HepG2 (cell line): ENCODE data around the gene PITX3. TPM values are rescaled to one million over a fixed set of nuclear protein-coding genes. Genes with fewer than 3 reads are reported as not detected.

Experiments
- ATRX ChIP-seq: sonication (generic); formaldehyde crosslinking; IDR thresholded peaks from 2 replicates; pipeline ENCODE4 v1.4.0; 2020; ENCODE audit warnings: missing genetic modification reagents, borderline replicate concordance
- FOXO4 ChIP-seq: sonication (generic); formaldehyde crosslinking; conservative IDR thresholded peaks from 2 replicates; pipeline ENCODE4 v1.8.1; 2023; ENCODE audit warnings: missing genetic modification reagents
- GTF3A ChIP-seq: sonication (generic); formaldehyde crosslinking; conservative IDR thresholded peaks from 2 replicates; pipeline ENCODE4 v1.4.0; 2020; ENCODE audit warnings: mild to moderate bottlenecking, missing genetic modification reagents
- HMGXB4 ChIP-seq, 2 experiments: sonication (generic) in 1 of 2; formaldehyde crosslinking in 1 of 2; IDR thresholded peaks; 2 replicates each; pipeline versions ENCODE4 v1.4.0 to v1.6.1; 2018 to 2020; ENCODE audit warnings: missing genetic modification reagents in 2 of 2, borderline replicate concordance in 1 of 2, low read depth in 1 of 2, mild to moderate bottlenecking in 1 of 2, missing biosample characterization in 1 of 2
- KLF16 ChIP-seq, 2 experiments: sonication (generic) in 1 of 2; formaldehyde crosslinking in 1 of 2; IDR thresholded peaks; 2 replicates each; pipeline versions ENCODE4 v1.6.1 to v1.8.0; 2016 to 2023; ENCODE audit warnings: missing genetic modification reagents in 2 of 2, missing compliant biosample characterization in 1 of 2
- NFATC3 ChIP-seq: sonication (generic); formaldehyde crosslinking; IDR thresholded peaks from 2 replicates; pipeline ENCODE4 v1.5.1; 2020; ENCODE audit warnings: mild to moderate bottlenecking, missing genetic modification reagents
- THAP11 ChIP-seq: IDR thresholded peaks from 2 replicates; pipeline ENCODE4 v1.6.1; 2016; ENCODE audit warnings: missing biosample characterization, missing genetic modification reagents
- ZBTB20 ChIP-seq: sonication (generic); formaldehyde crosslinking; IDR thresholded peaks from 2 replicates; pipeline ENCODE4 v1.8.1; 2023; ENCODE audit warnings: missing genetic modification reagents, low read depth, mild to moderate bottlenecking, borderline replicate concordance
- ZBTB25 ChIP-seq: IDR thresholded peaks from 2 replicates; pipeline ENCODE4 v1.6.1; 2018; ENCODE audit warnings: missing genetic modification reagents
- ZBTB3 ChIP-seq: sonication (generic); formaldehyde crosslinking; IDR thresholded peaks from 2 replicates; pipeline ENCODE4 v1.4.0; 2020; ENCODE audit warnings: low read depth, mild to moderate bottlenecking, moderate library complexity, missing genetic modification reagents, borderline replicate concordance
- ZNF143 ChIP-seq: sonication (generic); formaldehyde crosslinking; IDR thresholded peaks from 2 replicates; pipeline ENCODE4 v1.4.0; 2020; ENCODE audit warnings: missing genetic modification reagents
- ZNF17 ChIP-seq: sonication (generic); formaldehyde crosslinking; IDR thresholded peaks from 2 replicates; pipeline ENCODE4 v1.5.0; 2020; ENCODE audit warnings: mild to moderate bottlenecking, missing genetic modification reagents
- ZNF180 ChIP-seq: sonication (generic); formaldehyde crosslinking; IDR thresholded peaks from 2 replicates; pipeline ENCODE4 v1.4.0; 2020; ENCODE audit warnings: low read depth, missing genetic modification reagents, borderline replicate concordance
- ZNF513 ChIP-seq: sonication (generic); formaldehyde crosslinking; conservative IDR thresholded peaks from 2 replicates; pipeline ENCODE4 v1.5.0; 2020; ENCODE audit warnings: missing genetic modification reagents
- ZNF550 ChIP-seq: sonication (generic); formaldehyde crosslinking; IDR thresholded peaks from 2 replicates; pipeline ENCODE4 v1.4.0; 2020; ENCODE audit warnings: mild to moderate bottlenecking, missing genetic modification reagents, borderline replicate concordance
- ZNF609 ChIP-seq: sonication (generic); formaldehyde crosslinking; IDR thresholded peaks from 2 replicates; pipeline ENCODE4 v1.4.0; 2020; ENCODE audit warnings: mild to moderate bottlenecking, missing genetic modification reagents, borderline replicate concordance
- polyA plus RNA-seq, 8 experiments: library from polyadenylated mRNA; depleted of rRNA in 3 of 8; stranded (reverse) in 7 of 8; unstranded in 1 of 8; fragments of >200 nt; fragmentation: Illumina TruSeq in 4 of 8; extraction: Trizol in 4 of 8; gene quantifications; 2 replicates each; pipeline versions ENCODE4 v1.2.1 to v1.2.3, GENCODE V29; 2011 to 2016; ENCODE audit warnings: low read depth in 4 of 8, missing spikeins in 1 of 8, mixed read lengths in 1 of 8; ENCODE audit not compliant: insufficient read depth in 1 of 8
- total RNA-seq, 5 experiments: library from RNA; depleted of rRNA; stranded (reverse); fragments of >200 nt; fragmentation: Illumina TruSeq; extraction: Trizol; gene quantifications; 2 replicates each; pipeline ENCODE4 v1.2.3, GENCODE V29; 2016; ENCODE audit warnings: low read depth in 1 of 5

The PITX3 gene
- total and polyA plus RNA-seq, 2 of the 13 experiments (the other 11 are each of a cell fraction or from before 2014, with no cell fraction given), result not detected

GRCh38 chr10:102229810-102230263 lies 11.5 kb downstream of the PITX3 start (continued):
- TF ChIP-seq ZNF17 (CRISPR knock-in tag) (no peak), ZNF609 (no peak), ZNF143 (CRISPR knock-in tag) (no peak), HMGXB4 (CRISPR knock-in tag; IDR thresholded peaks at IDR 0.05; ENCODE audit: borderline replicate concordance in 1 of 2, low read depth in 1 of 2) (peak; percentile 48 to 81; a peak in 2 of 4 replicates), KLF16 (CRISPR knock-in tag; IDR thresholded peaks at IDR 0.05) (0 out of 4 replicates have a peak, but pooled peaks of 1 of the 2 experiments have one; percentile 48), ATRX (CRISPR knock-in tag) (no peak), FOXO4 (CRISPR knock-in tag) (no peak), ZNF550 (no peak), THAP11 (CRISPR knock-in tag) (peak; percentile 59), ZNF180 (CRISPR knock-in tag) (no peak), ZBTB25 (CRISPR knock-in tag) (no peak), ZNF513 (CRISPR knock-in tag) (no peak), GTF3A (no peak), ZBTB20 (CRISPR knock-in tag) (peak; percentile 53; the same call in 1 of the 2 replicates), ZBTB3 (CRISPR knock-in tag) (no peak), NFATC3 (CRISPR knock-in tag) (no peak)
